CD4-positive, alpha-beta T cell (primary cell): ENCODE results near the gene UMPS. TPM values are rescaled to one million over a fixed set of nuclear protein-coding genes. Genes with fewer than 3 reads are reported as not detected.

Experiments
- ATAC-seq: fragments of 200-7000 bp; cut with Tn5 transposase; one replicate; pipeline ENCODE4 v1.10.0; 2022; ENCODE audit warnings: mild to moderate bottlenecking; ENCODE audit not compliant: poor library complexity
- CTCF ChIA-PET: fragments of 350-600 bp; sonication (Branson Sonifier 250); formaldehyde crosslinking; loops from one replicate; lab custom pipeline; 2021; ENCODE audit warnings: antibody characterized with exemption, inconsistent platforms; lab: Charles Lee
- POLR2A ChIA-PET: fragments of 350-600 bp; sonication (Branson Sonifier 250); formaldehyde crosslinking; loops from one replicate; lab custom pipeline; 2021; ENCODE audit warnings: antibody characterized with exemption, inconsistent platforms; lab: Charles Lee
- DNase-seq, 14 experiments: peaks; one replicate each; pipeline ENCODE4 v3.0.0-alpha.2; 2013 to 2020; ENCODE audit warnings: mixed read lengths in 2 of 14
- H3K27ac ChIP-seq, 2 donors: one replicate each; pipeline versions ENCODE4 v1.5.1 to v1.7.0; 2013; ENCODE audit warnings: low read length in 2 of 2, low read depth in 1 of 2, mild to moderate bottlenecking in 1 of 2
- H3K27me3 ChIP-seq, 2 experiments: 1 replicate in 1 of 2; 2 replicates in 1 of 2; pipeline versions ENCODE4 v1.6.1 to v1.7.0; 2013; ENCODE audit warnings: low read length in 2 of 2, control low read depth in 1 of 2, mild to moderate bottlenecking in 1 of 2, moderate library complexity in 1 of 2; ENCODE audit not compliant: insufficient read depth in 2 of 2, control insufficient read depth in 1 of 2
- H3K36me3 ChIP-seq: one replicate; pipeline ENCODE4 v1.6.1; 2013; ENCODE audit warnings: low read length, control low read depth; ENCODE audit not compliant: insufficient read depth
- H3K4me1 ChIP-seq: one replicate; pipeline ENCODE4 v1.6.1; 2013; ENCODE audit warnings: low read length, control low read depth; ENCODE audit not compliant: insufficient read depth
- H3K4me3 ChIP-seq: one replicate; pipeline ENCODE4 v1.5.1; 2013; ENCODE audit warnings: mild to moderate bottlenecking, low read length, moderate library complexity
- H3K9me3 ChIP-seq, 2 experiments: 1 replicate in 1 of 2; 2 replicates in 1 of 2; pipeline versions ENCODE4 v1.6.1 to v1.7.0; 2013; ENCODE audit warnings: low read length in 2 of 2, mild to moderate bottlenecking in 2 of 2, control low read depth in 1 of 2, moderate library complexity in 1 of 2; ENCODE audit not compliant: control insufficient read depth in 1 of 2, insufficient read depth in 1 of 2
- H3K27ac Mint-ChIP-seq: one replicate; pipeline ENCODE4 v1.8.0; 2020; ENCODE audit warnings: mixed read lengths
- H3K27me3 Mint-ChIP-seq: one replicate; pipeline ENCODE4 v1.8.0; 2021; ENCODE audit warnings: mixed read lengths
- H3K36me3 Mint-ChIP-seq: one replicate; pipeline ENCODE4 v1.8.0; 2021; ENCODE audit warnings: low read depth, mixed read lengths
- H3K4me1 Mint-ChIP-seq: one replicate; pipeline ENCODE4 v1.8.0; 2021; ENCODE audit warnings: low read depth, mixed read lengths
- H3K4me3 Mint-ChIP-seq: one replicate; pipeline ENCODE4 v1.8.0; 2020; ENCODE audit warnings: mild to moderate bottlenecking, mixed read lengths
- H3K9me3 Mint-ChIP-seq: one replicate; pipeline ENCODE4 v1.8.0; 2020; ENCODE audit warnings: mixed read lengths
- CTCF ChIP-seq: fragments of 200-600 bp; IDR thresholded peaks from one replicate; pipeline ENCODE4 v1.8.0; 2022; ENCODE audit warnings: antibody characterized with exemption, mild to moderate bottlenecking
- intact Hi-C, 2 experiments: fragments of 100-400 bp; cut with DNase I in 1 of 2; cut with micrococcal nuclease in 1 of 2; formaldehyde crosslinking; loops; one replicate each; pipeline versions ENCODE4 v1.15.1 to v1.9.0; 2023 to 2025; cut with DNase I, micrococcal nuclease
- total RNA-seq, 174 experiments: library from RNA in 2 of 174; stranded (reverse) in 2 of 174; gene quantifications; one replicate each; pipeline ENCODE4 v1.2.3 and lab custom pipeline; 2021 to 2026

The UMPS gene
- total RNA-seq, 2 experiments from 2014 or later: 19.5 to 19.7 TPM

- peaks cover 0 to 6% of the 10 kb centered on the region in 2 experiments for H3K27me3 ChIP-seq
- H3K9me3 Mint-ChIP-seq: no peaks in the 10 kb centered on the region
- no peak overlapping the region for H3K27ac Mint-ChIP-seq
- no peaks in the 10 kb centered on the region for H3K36me3 Mint-ChIP-seq
- H3K27me3 Mint-ChIP-seq: peaks cover 42% of the 10 kb centered on the region
- H3K4me1 Mint-ChIP-seq: no peaks in the 10 kb centered on the region
- DNase-seq (no peak), ATAC-seq (no peak)
- intact Hi-C loops: no loop called here
- POLR2A ChIA-PET: no interaction called here
- no peaks in the 10 kb centered on the region for H3K4me1 ChIP-seq
- H3K4me3 Mint-ChIP-seq: no peak overlapping the region
- no peaks in the 10 kb centered on the region for H3K9me3 ChIP-seq
- CTCF ChIA-PET: no interaction called here
- no peak overlapping the region for H3K27ac ChIP-seq
- H3K36me3 ChIP-seq: no peaks in the 10 kb centered on the region
- H3K4me3 ChIP-seq: no peak overlapping the region
- no peak for TF ChIP-seq CTCF
Measured at GRCh38 chr3:124714223-124714853, 15.9 kb upstream of the UMPS start.

- H3K9me3 ChIP-seq: no peaks in the 10 kb centered on the region
- ATAC-seq (no peak), DNase-seq (no peak)
- no peaks in the 10 kb centered on the region for H3K36me3 ChIP-seq
- no peaks in the 10 kb centered on the region for H3K9me3 Mint-ChIP-seq
- no peak overlapping the region for H3K4me3 ChIP-seq
- H3K27me3 Mint-ChIP-seq: peaks cover 71% of the 10 kb centered on the region
- POLR2A ChIA-PET: no interaction called here
- intact Hi-C loops: loop anchor here in 1 of 2 experiments (10.0 kb wide), 1 partner anchor 1752 kb away; the partner anchor contains the start of gene ZXDC
- H3K4me1 Mint-ChIP-seq: no peaks in the 10 kb centered on the region
- CTCF ChIA-PET: interaction anchor here (1.4 kb wide), 1 partner anchor 39 kb away, joined by 4 read pairs; no protein-coding TSS in a partner anchor
- H3K27me3 ChIP-seq: peaks cover 17 to 41% of the 10 kb centered on the region in 2 experiments
- H3K4me1 ChIP-seq: no peaks in the 10 kb centered on the region
- H3K36me3 Mint-ChIP-seq: no peaks in the 10 kb centered on the region
- H3K27ac ChIP-seq: no peak overlapping the region
- TF ChIP-seq CTCF: no peak
- no peak overlapping the region for H3K4me3 Mint-ChIP-seq
- H3K27ac Mint-ChIP-seq: no peak overlapping the region
Measured at GRCh38 chr3:124722589-124722988, 7.7 kb upstream of the UMPS start.

DNA sequence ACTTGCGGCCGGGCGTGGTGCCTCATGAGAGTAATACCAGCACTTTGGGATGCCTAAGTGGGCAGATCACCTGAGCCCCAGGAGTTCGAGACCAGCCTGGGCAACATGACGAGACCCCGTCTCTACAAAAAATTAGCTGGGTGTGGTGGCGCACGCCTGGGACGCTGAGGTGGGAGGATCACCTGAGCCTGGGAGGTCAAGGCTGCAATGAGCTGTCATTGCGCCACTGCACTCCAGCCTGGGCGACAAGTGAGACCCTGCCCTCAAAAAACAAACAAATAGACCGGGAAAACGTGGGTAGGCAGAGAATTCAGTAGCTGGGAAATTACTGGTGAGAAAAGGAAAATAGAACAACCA is 667 bp downstream of the UMPS start:
- H3K9me3 Mint-ChIP-seq: no peaks in the 10 kb centered on the region
- peak overlapping the region; percentile 78 for H3K4me3 ChIP-seq
- H3K4me1 ChIP-seq: peaks cover 21% of the 10 kb centered on the region
- POLR2A ChIA-PET: interaction anchor here (1.0 to 1.6 kb wide), 4 partner anchors 9 to 865 kb away, joined by 3 to 7 read pairs (median 6); partner anchors contain the start of gene OSBPL11
- intact Hi-C loops: loop anchor here in 1 of 2 experiments (2.0 to 10.0 kb wide), 7 partner anchors 321 to 1354 kb away; partner anchors contain the start of genes HACD2, OSBPL11, SLC41A3 and ZNF148
- H3K36me3 ChIP-seq: peaks cover 10% of the 10 kb centered on the region
- peak overlapping the region; percentile 94 for H3K27ac Mint-ChIP-seq
- no peak for TF ChIP-seq CTCF
- ATAC-seq: no peak
- H3K9me3 ChIP-seq: no peaks in the 10 kb centered on the region
- CTCF ChIA-PET: no interaction called here
- H3K4me1 Mint-ChIP-seq: peaks cover 44% of the 10 kb centered on the region
- peaks cover 11% of the 10 kb centered on the region for H3K27me3 Mint-ChIP-seq
- peaks cover 0 to 7% of the 10 kb centered on the region in 2 experiments for H3K27me3 ChIP-seq
- peak overlapping the region; percentile 98 for H3K4me3 Mint-ChIP-seq
- peaks cover 41% of the 10 kb centered on the region for H3K36me3 Mint-ChIP-seq
- DNase-seq: no peak
- H3K27ac ChIP-seq: peak overlapping the region in 1 of 2 donors; percentile 54
